ENCODE results near the gene GPR37L1. TPM values are rescaled to one million over a fixed set of nuclear protein-coding genes. Genes with fewer than 3 reads are reported as not detected.

GPR37L1 gene
- total and polyA plus RNA-seq, 7 experiments from 2014 or later, result 0.02 to 0.09 TPM; not detected in 5

DNA sequence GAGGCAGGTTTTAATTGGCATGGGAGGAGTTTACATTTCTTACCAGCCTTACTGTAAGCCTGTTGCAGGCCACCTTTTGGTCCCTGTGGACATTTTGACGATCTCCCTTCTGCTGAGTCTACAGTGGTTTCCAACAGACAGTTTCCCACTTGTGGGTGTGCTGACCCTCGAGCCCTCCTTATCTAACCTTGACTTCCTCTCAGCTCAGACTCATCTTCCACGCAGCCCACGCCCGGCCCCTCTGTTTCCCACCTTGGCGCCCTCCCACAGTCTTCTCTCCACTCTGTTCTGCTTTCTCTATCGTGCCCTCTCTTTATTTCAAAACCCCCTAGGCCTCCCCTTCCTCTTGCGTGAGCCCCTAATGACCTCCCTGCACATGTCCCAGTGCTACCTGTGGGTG, 27.9 kb downstream of the GPR37L1 start:
- ChIA-PET CTCF (no interaction called here), POLR2A (interaction anchor here (0.6 kb wide), 1 partner anchor 9 kb away, joined by 3 read pairs; no protein-coding TSS in a partner anchor)
- ATAC-seq (no peak), DNase-seq (no peak)
- H3K9me3 ChIP-seq (ENCODE audit: control insufficient read depth in 2 of 3, low read length in 3 of 3), result no peaks in the 10 kb centered on the region
- peak overlapping the region in 8 of 9 donors; percentile 44 to 87 (median 66) for H3K27ac Mint-ChIP-seq
- H3K4me1 Mint-ChIP-seq, result peaks cover 8 to 38% (median 16%) of the 10 kb centered on the region in 7 donors
- no peak overlapping the region for H3K4me3 ChIP-seq (ENCODE audit: low read length)
- no peaks in the 10 kb centered on the region for H3K27me3 ChIP-seq (ENCODE audit: control insufficient read depth in 2 of 2, insufficient read depth in 2 of 2, low read length in 2 of 2)
- intact Hi-C loops (cut with micrococcal nuclease), result no loop called here
- no peak overlapping the region for H3K4me3 Mint-ChIP-seq
- no peaks in the 10 kb centered on the region for H3K27me3 Mint-ChIP-seq
- H3K36me3 Mint-ChIP-seq, result peaks cover 19 to 41% (median 27%) of the 10 kb centered on the region in 5 donors
- H3K36me3 ChIP-seq (ENCODE audit: control insufficient read depth in 2 of 3, insufficient read depth in 3 of 3, low read length in 3 of 3), result peaks cover 26 to 88% (median 45%) of the 10 kb centered on the region in 3 experiments
- no peaks in the 10 kb centered on the region for H3K4me1 ChIP-seq (ENCODE audit: control insufficient read depth in 2 of 2, insufficient read depth in 2 of 2, low read length in 2 of 2)
- H3K27ac ChIP-seq (ENCODE audit: low read depth, low read length), result no peak overlapping the region
- no peaks in the 10 kb centered on the region for H3K9me3 Mint-ChIP-seq

DNA sequence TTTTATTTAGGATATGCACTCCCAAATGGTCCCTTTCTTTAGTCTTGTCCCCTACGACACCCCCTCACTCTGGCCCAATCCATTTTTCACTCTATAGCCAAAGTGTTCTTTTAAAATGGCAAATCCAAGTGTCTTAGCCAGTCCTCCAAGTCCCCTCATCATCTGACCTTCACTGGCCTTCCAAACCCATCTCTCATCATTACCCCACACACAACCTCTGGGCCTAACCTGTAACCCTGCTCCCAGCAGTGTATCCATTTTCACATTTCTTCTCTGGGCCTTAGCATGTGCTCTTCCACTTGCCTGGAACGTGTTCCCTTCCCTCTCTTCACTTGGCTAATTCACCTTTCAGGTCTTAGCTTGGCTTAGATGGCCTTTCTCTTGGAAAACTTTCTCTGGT, 28.3 kb downstream of the GPR37L1 start:
- Mint-ChIP-seq H3K27ac (peak overlapping the region in 8 of 9 donors; percentile 44 to 87 (median 66)), H3K4me3 (no peak overlapping the region), H3K9me3 (no peaks in the 10 kb centered on the region), H3K27me3 (no peaks in the 10 kb centered on the region), H3K4me1 (peaks cover 8 to 39% (median 20%) of the 10 kb centered on the region in 7 donors), H3K36me3 (peaks cover 19 to 42% (median 27%) of the 10 kb centered on the region in 5 donors)
- POLR2A ChIA-PET, result interaction anchor here (0.6 kb wide), 1 partner anchor 8 kb away, joined by 3 read pairs; no protein-coding TSS in a partner anchor
- Histone ChIP-seq H3K27ac (ENCODE audit: low read depth, low read length) (no peak overlapping the region), H3K4me3 (ENCODE audit: low read length) (no peak overlapping the region), H3K36me3 (ENCODE audit: control insufficient read depth in 2 of 3, insufficient read depth in 3 of 3, low read length in 3 of 3) (peaks cover 27 to 91% (median 45%) of the 10 kb centered on the region in 3 experiments), H3K27me3 (ENCODE audit: control insufficient read depth in 2 of 2, insufficient read depth in 2 of 2, low read length in 2 of 2) (no peaks in the 10 kb centered on the region), H3K4me1 (ENCODE audit: control insufficient read depth in 2 of 2, insufficient read depth in 2 of 2, low read length in 2 of 2) (peaks cover 0 to 3% of the 10 kb centered on the region in 2 donors), H3K9me3 (ENCODE audit: control insufficient read depth in 2 of 3, low read length in 3 of 3) (no peaks in the 10 kb centered on the region)
- no peak for ATAC-seq
- CTCF ChIA-PET, result interaction anchor here (1.5 kb wide), 1 partner anchor 9 kb away, joined by 4 read pairs; the partner anchor contains the start of gene PTPN7
- intact Hi-C loops (cut with micrococcal nuclease), result no loop called here
- DNase-seq, result no peak

DNA sequence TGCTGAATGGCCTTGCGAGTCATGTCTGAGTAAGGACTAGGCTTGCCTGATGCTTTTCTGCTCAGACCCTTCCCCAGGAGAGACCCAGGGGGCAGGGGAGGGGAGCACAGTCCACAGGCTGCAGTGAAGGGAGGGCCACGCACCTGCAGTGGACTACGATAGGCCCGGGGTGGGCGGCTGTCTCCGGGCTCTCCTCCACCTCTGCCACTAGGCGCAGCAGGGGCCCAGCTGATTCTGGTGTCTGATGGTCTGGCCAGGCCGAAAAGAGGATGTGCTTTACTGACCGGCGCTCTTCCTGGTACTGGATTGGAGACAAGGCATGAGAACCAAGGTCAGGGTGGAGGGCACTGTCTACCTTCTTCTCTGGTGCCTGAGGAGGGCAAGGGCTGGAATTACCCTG, 29.7 kb downstream of the GPR37L1 start:
- Mint-ChIP-seq H3K4me1 (peaks cover 8 to 40% (median 28%) of the 10 kb centered on the region in 7 donors), H3K27me3 (no peaks in the 10 kb centered on the region), H3K27ac (peak overlapping the region in 2 of 9 donors; percentile 12 to 28), H3K36me3 (peaks cover 19 to 47% (median 30%) of the 10 kb centered on the region in 5 donors), H3K4me3 (no peak overlapping the region), H3K9me3 (no peaks in the 10 kb centered on the region)
- POLR2A ChIA-PET, result interaction anchor here (1.3 to 3.3 kb wide), 2 partner anchors 8 to 11 kb away, joined by 3 to 12 read pairs; partner anchors contain the start of gene PTPN7
- Histone ChIP-seq H3K9me3 (ENCODE audit: control insufficient read depth in 2 of 3, low read length in 3 of 3) (no peaks in the 10 kb centered on the region), H3K4me3 (ENCODE audit: low read length) (no peak overlapping the region), H3K36me3 (ENCODE audit: control insufficient read depth in 2 of 3, insufficient read depth in 3 of 3, low read length in 3 of 3) (peaks cover 27 to 96% (median 45%) of the 10 kb centered on the region in 3 experiments), H3K27me3 (ENCODE audit: control insufficient read depth in 2 of 2, insufficient read depth in 2 of 2, low read length in 2 of 2) (no peaks in the 10 kb centered on the region), H3K27ac (ENCODE audit: low read depth, low read length) (no peak overlapping the region), H3K4me1 (ENCODE audit: control insufficient read depth in 2 of 2, insufficient read depth in 2 of 2, low read length in 2 of 2) (peaks cover 8 to 13% of the 10 kb centered on the region in 2 donors)
- intact Hi-C loops (cut with micrococcal nuclease), result no loop called here
- DNase-seq (no peak), ATAC-seq (no peak)
- CTCF ChIA-PET, result interaction anchor here (1.5 kb wide), 1 partner anchor 8 kb away, joined by 4 read pairs; the partner anchor contains the start of gene PTPN7

DNA sequence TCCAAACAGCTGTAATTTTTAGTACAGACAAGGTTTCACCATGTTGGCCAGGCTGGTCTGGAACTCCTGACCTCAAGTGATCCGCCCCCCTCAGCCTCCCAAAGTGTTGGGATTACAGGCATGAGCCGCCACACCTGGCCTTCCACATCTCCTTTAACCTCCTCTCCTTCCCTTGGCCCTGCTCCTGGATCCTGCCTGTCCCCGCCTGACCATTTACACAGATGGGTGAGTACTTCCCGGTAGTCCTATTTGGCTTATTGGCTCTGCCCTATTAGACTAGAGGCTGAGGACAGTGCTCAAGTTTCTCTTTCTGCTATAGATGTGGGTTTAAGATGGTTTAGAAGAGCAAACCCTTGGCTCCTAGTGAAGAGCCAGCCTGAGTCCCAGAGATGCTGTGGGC, 30.6 kb downstream of the GPR37L1 start:
- H3K9me3 Mint-ChIP-seq, result no peaks in the 10 kb centered on the region
- H3K4me3 Mint-ChIP-seq, result no peak overlapping the region
- H3K27me3 Mint-ChIP-seq, result no peaks in the 10 kb centered on the region
- no peaks in the 10 kb centered on the region for H3K27me3 ChIP-seq (ENCODE audit: control insufficient read depth in 2 of 2, insufficient read depth in 2 of 2, low read length in 2 of 2)
- H3K27ac Mint-ChIP-seq, result peak overlapping the region in 5 of 9 donors; percentile 6 to 53 (median 33)
- no peak overlapping the region for H3K27ac ChIP-seq (ENCODE audit: low read depth, low read length)
- CTCF ChIA-PET, result interaction anchor here (1.4 kb wide), 1 partner anchor 10 kb away, joined by 4 read pairs; no protein-coding TSS in a partner anchor
- peaks cover 19 to 47% (median 25%) of the 10 kb centered on the region in 5 donors for H3K36me3 Mint-ChIP-seq
- H3K9me3 ChIP-seq (ENCODE audit: control insufficient read depth in 2 of 3, low read length in 3 of 3), result no peaks in the 10 kb centered on the region
- H3K36me3 ChIP-seq (ENCODE audit: control insufficient read depth in 2 of 3, insufficient read depth in 3 of 3, low read length in 3 of 3), result peaks cover 27 to 96% (median 45%) of the 10 kb centered on the region in 3 experiments
- POLR2A ChIA-PET, result interaction anchor here (3.3 kb wide), 1 partner anchor 10 kb away, joined by 12 read pairs; no protein-coding TSS in a partner anchor
- H3K4me1 ChIP-seq (ENCODE audit: control insufficient read depth in 2 of 2, insufficient read depth in 2 of 2, low read length in 2 of 2), result peaks cover 17 to 22% of the 10 kb centered on the region in 2 donors
- H3K4me1 Mint-ChIP-seq, result peaks cover 13 to 44% (median 37%) of the 10 kb centered on the region in 7 donors
- ATAC-seq, result no peak
- H3K4me3 ChIP-seq (ENCODE audit: low read length), result no peak overlapping the region
- no peak for DNase-seq
- intact Hi-C loops (cut with micrococcal nuclease), result no loop called here

DNA sequence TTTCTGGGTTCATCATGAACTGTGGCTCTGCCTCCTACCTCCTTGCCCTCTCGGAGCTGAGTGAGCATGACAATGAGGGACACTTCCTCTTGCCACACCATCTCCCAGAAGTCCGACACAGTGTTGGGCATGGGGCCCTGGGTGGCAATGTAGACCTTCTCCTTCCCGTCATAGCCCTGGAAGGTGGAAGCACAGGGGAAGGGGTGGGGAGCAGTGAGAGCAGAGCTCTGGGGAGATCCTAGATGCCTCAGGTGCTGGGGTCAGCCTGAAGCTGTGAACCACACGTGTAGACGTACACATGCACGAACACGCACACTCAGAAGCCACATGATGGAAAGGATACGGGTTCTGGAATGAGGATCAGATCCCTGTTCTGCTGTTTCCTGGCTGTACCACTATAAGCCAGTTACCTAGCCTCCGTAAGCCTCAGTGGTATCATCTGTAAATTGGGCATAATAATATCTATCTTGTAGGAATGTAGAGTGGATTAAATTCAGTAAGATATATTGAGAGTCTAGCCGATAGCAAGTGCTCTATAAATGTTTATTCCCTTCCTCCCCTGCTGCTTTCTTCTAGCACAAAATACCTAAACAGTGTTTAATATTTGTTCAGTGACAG, 31.5 kb downstream of the GPR37L1 start:
- ATAC-seq, result no peak
- peaks cover 26 to 32% of the 10 kb centered on the region in 2 donors for H3K4me1 ChIP-seq (ENCODE audit: control insufficient read depth in 2 of 2, insufficient read depth in 2 of 2, low read length in 2 of 2)
- POLR2A ChIA-PET, result interaction anchor here (3.3 kb wide), 1 partner anchor 9 kb away, joined by 12 read pairs; no protein-coding TSS in a partner anchor

DNA sequence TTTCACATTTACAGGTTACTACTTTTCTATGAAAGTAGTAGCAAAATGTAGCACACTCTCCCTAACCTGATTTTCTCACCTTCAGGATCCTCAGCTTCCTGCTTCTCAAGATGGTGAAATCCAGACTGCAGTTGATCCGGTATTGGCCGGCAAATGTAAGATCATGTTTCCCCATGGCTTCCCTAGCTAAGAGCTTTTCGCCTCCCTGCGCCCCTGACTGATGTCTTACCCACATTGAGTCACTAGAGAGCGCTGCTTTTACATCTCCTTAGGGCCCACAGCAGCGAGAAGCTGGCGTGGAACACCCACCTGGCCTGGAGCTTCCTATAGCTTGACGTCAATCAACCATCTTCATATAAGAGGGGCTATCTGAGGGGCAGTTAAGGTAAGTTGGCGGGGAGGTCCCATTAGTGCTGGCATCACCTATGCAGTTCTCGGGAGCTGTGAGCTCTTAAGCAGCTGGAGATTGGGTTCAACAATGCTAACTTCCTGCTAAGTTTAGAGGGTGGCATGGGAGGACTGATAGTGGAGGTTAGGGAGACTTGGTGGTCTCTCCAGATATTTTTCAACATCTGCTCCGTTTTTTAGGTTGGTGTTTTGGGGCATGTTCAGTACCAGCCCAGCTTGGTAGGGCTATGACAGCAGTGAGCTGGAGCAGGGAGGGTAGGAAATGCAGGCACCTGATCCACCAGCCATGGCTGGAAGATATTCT, 32.2 kb downstream of the GPR37L1 start:
- peaks cover 27 to 81% (median 45%) of the 10 kb centered on the region in 3 experiments for H3K36me3 ChIP-seq (ENCODE audit: control insufficient read depth in 2 of 3, insufficient read depth in 3 of 3, low read length in 3 of 3)

More for the DNA sequence above, 31.5 kb downstream of the GPR37L1 start:
- H3K36me3 ChIP-seq (ENCODE audit: control insufficient read depth in 2 of 3, insufficient read depth in 3 of 3, low read length in 3 of 3), result peaks cover 27 to 87% (median 45%) of the 10 kb centered on the region in 3 experiments
- intact Hi-C loops (cut with micrococcal nuclease), result loop anchor here (1.0 to 2.0 kb wide), 2 partner anchors 10 to 17 kb away; partner anchors contain the start of gene ARL8A (in 1 of the 2)
- peak overlapping the region; percentile 17 to 87 (median 67) for H3K27ac Mint-ChIP-seq
- H3K27me3 ChIP-seq (ENCODE audit: control insufficient read depth in 2 of 2, insufficient read depth in 2 of 2, low read length in 2 of 2), result no peaks in the 10 kb centered on the region
- H3K9me3 Mint-ChIP-seq, result no peaks in the 10 kb centered on the region
- no peak overlapping the region for H3K4me3 ChIP-seq (ENCODE audit: low read length)
- no peaks in the 10 kb centered on the region for H3K27me3 Mint-ChIP-seq
- no peak for DNase-seq
- H3K4me3 Mint-ChIP-seq, result no peak overlapping the region
- H3K36me3 Mint-ChIP-seq, result peaks cover 19 to 52% (median 25%) of the 10 kb centered on the region in 5 donors
- H3K4me1 Mint-ChIP-seq, result peaks cover 23 to 51% (median 47%) of the 10 kb centered on the region in 7 donors
- peak overlapping the region; percentile 47 for H3K27ac ChIP-seq (ENCODE audit: low read depth, low read length)
- H3K9me3 ChIP-seq (ENCODE audit: control insufficient read depth in 2 of 3, low read length in 3 of 3), result no peaks in the 10 kb centered on the region
- CTCF ChIA-PET, result interaction anchor here (0.6 to 2.7 kb wide), 12 partner anchors 8 to 1881 kb away, joined by 3 to 19 read pairs (median 6); partner anchors contain the start of gene LGR6

More for the DNA sequence above, 32.2 kb downstream of the GPR37L1 start:
- Histone ChIP-seq H3K4me1 (ENCODE audit: control insufficient read depth in 2 of 2, insufficient read depth in 2 of 2, low read length in 2 of 2) (peaks cover 29 to 35% of the 10 kb centered on the region in 2 donors), H3K4me3 (ENCODE audit: low read length) (no peak overlapping the region), H3K27me3 (ENCODE audit: control insufficient read depth in 2 of 2, insufficient read depth in 2 of 2, low read length in 2 of 2) (no peaks in the 10 kb centered on the region), H3K27ac (ENCODE audit: low read depth, low read length) (peak overlapping the region; percentile 47), H3K9me3 (ENCODE audit: control insufficient read depth in 2 of 3, low read length in 3 of 3) (no peaks in the 10 kb centered on the region)
- peaks cover 19 to 58% (median 25%) of the 10 kb centered on the region in 5 donors for H3K36me3 Mint-ChIP-seq
- DNase-seq (peak in 5 of 9 donors; percentile 45 to 52 (median 48)), ATAC-seq (peak; percentile 85)
- no peaks in the 10 kb centered on the region for H3K9me3 Mint-ChIP-seq
- H3K27ac Mint-ChIP-seq, result peak overlapping the region; percentile 17 to 87 (median 67)
- ChIA-PET POLR2A (interaction anchor here (0.8 to 3.3 kb wide), 3 partner anchors 8 to 12 kb away, joined by 3 to 12 read pairs (median 6); no protein-coding TSS in a partner anchor), CTCF (interaction anchor here (0.6 to 2.7 kb wide), 14 partner anchors 8 to 1880 kb away, joined by 3 to 19 read pairs (median 5); partner anchors contain the start of gene LGR6)
- intact Hi-C loops (cut with micrococcal nuclease), result loop anchor here (1.0 to 5.0 kb wide), 6 partner anchors 9 to 732 kb away; partner anchors contain the start of genes ARL8A (in 1 of the 2) and RABIF (in 1 of the 2)
- H3K4me1 Mint-ChIP-seq, result peaks cover 28 to 58% (median 51%) of the 10 kb centered on the region in 7 donors
- H3K4me3 Mint-ChIP-seq, result peak overlapping the region in 2 of 10 donors; percentile 1 to 46
- H3K27me3 Mint-ChIP-seq, result no peaks in the 10 kb centered on the region

Data from naive thymus-derived CD4-positive, alpha-beta T cell (primary cell).